Measurements from ENCODE around the gene ATP1A3.
"Not testable (repeated sequence)": the region's sequence is repeated elsewhere in the genome, so short reads cannot be mapped to it uniquely, and the experiment has no call there.

The ATP1A3 gene

GRCh38 chr19:42012747-42013146 is 18.7 kb upstream of the ATP1A3 start:
- not testable (repeated sequence) for H3K4me3 ChIP-seq (ENCODE audit: low read depth, low read length)

- no peak overlapping the region for H3K4me3 ChIP-seq (ENCODE audit: low read depth, low read length)
Measured at GRCh38 chr19:42010245-42011126, 16.5 kb upstream of the ATP1A3 start.

GRCh38 chr19:42006569-42006968 is 12.5 kb upstream of the ATP1A3 start:
- H3K4me3 ChIP-seq (ENCODE audit: low read depth, low read length): no peak overlapping the region

- no peak overlapping the region for H3K4me3 ChIP-seq (ENCODE audit: low read depth, low read length)
Measured at GRCh38 chr19:42005504-42005903, 11.5 kb upstream of the ATP1A3 start.

- H3K4me3 ChIP-seq (ENCODE audit: low read depth, low read length): no peak overlapping the region
Measured at GRCh38 chr19:42003506-42004294, 9.7 kb upstream of the ATP1A3 start.

GRCh38 chr19:41999878-42000208 is 5.8 kb upstream of the ATP1A3 start:
- no peak overlapping the region for H3K4me3 ChIP-seq (ENCODE audit: low read depth, low read length)

GRCh38 chr19:41999071-41999877 is 5.2 kb upstream of the ATP1A3 start:
- H3K4me3 ChIP-seq (ENCODE audit: low read depth, low read length): no peak overlapping the region

GRCh38 chr19:41998246-41999020 is 4.4 kb upstream of the ATP1A3 start:
- H3K4me3 ChIP-seq (ENCODE audit: low read depth, low read length): peak overlapping the region; percentile 4

GRCh38 chr19:41997851-41998229 is 3.8 kb upstream of the ATP1A3 start:
- no peak overlapping the region for H3K4me3 ChIP-seq (ENCODE audit: low read depth, low read length)

- peak overlapping the region; percentile 8 for H3K4me3 ChIP-seq (ENCODE audit: low read depth, low read length)
Measured at GRCh38 chr19:41997121-41997850, 3.3 kb upstream of the ATP1A3 start.

- no peak overlapping the region for H3K4me3 ChIP-seq (ENCODE audit: low read depth, low read length)
Measured at GRCh38 chr19:41995959-41996797, 2.1 kb upstream of the ATP1A3 start.

GRCh38 chr19:41994994-41995958 is 1.2 kb upstream of the ATP1A3 start:
- H3K4me3 ChIP-seq (ENCODE audit: low read depth, low read length): no peak overlapping the region

- H3K4me3 ChIP-seq (ENCODE audit: low read depth, low read length): no peak overlapping the region
Measured at GRCh38 chr19:41994521-41994971, 516 bp upstream of the ATP1A3 start.

- not testable (repeated sequence) for H3K4me3 ChIP-seq (ENCODE audit: low read depth, low read length)
Measured at GRCh38 chr19:41991925-41992569, 2.0 kb downstream of the ATP1A3 start.

GRCh38 chr19:41991025-41991424 is 3.0 kb downstream of the ATP1A3 start:
- no peak overlapping the region for H3K4me3 ChIP-seq (ENCODE audit: low read depth, low read length)

- no peak overlapping the region for H3K4me3 ChIP-seq (ENCODE audit: low read depth, low read length)
Measured at GRCh38 chr19:41990615-41991014, 3.4 kb downstream of the ATP1A3 start.

GRCh38 chr19:41990028-41990427 is 4.0 kb downstream of the ATP1A3 start:
- no peak overlapping the region for H3K4me3 ChIP-seq (ENCODE audit: low read depth, low read length)
